Tibial nerve (tissue), 4 donors: ENCODE measurements around the gene TGFA.

Experiments
- CTCF ChIP-seq, 5 experiments: fragments of 200-600 bp in 3 of 5; fragments of 450-650 bp in 2 of 5; sonication (generic) in 3 of 5; IDR thresholded peaks; one replicate each; pipeline ENCODE4 v1.5.1; 2016 to 2019; ENCODE audit warnings: antibody characterized with exemption in 5 of 5, mild to moderate bottlenecking in 3 of 5, moderate library complexity in 2 of 5
- EP300 ChIP-seq, 2 donors: sonication (generic); formaldehyde crosslinking; IDR thresholded peaks; one replicate each; pipeline ENCODE4 v1.6.1; 2017; ENCODE audit warnings: antibody characterized with exemption in 2 of 2, mild to moderate bottlenecking in 1 of 2
- POLR2A ChIP-seq, 2 donors: fragments of 450-650 bp; IDR thresholded peaks; one replicate each; pipeline ENCODE4 v1.6.1; 2017; ENCODE audit warnings: antibody characterized with exemption in 2 of 2, mild to moderate bottlenecking in 2 of 2, moderate library complexity in 2 of 2

- TF ChIP-seq CTCF (IDR thresholded peaks at IDR 0.05) = no peak
- no peak for TF ChIP-seq EP300 (IDR thresholded peaks at IDR 0.05)
- TF ChIP-seq POLR2A (IDR thresholded peaks at IDR 0.05) = no peak
These were observed 55.1 kb downstream of the TGFA start for GRCh38 chr2:70498528-70498927.
